ENCODE measurements around the gene DOCK9. TPM values are rescaled to one million over a fixed set of nuclear protein-coding genes. Genes with fewer than 3 reads are reported as not detected.

The DOCK9 gene
- total and polyA plus RNA-seq, 2 donors (not counting 3 experiments of a cell fraction or from before 2014, with no cell fraction given): 147 to 323 TPM

- H4K20me1 ChIP-seq (replicated peaks; ENCODE audit: control insufficient read depth, extremely low read depth, insufficient read depth, low read length): no peaks in the 10 kb centered on the region
- no peak for FAIRE-seq
- intact Hi-C loops (cut with micrococcal nuclease): no loop called here
- H3K4me1 ChIP-seq (ENCODE audit: control insufficient read depth, extremely low read depth, insufficient read depth, low read length): peaks cover 40% of the 10 kb centered on the region
- no TSS peak for BruUV-seq (replicated peaks)
- POLR2A ChIA-PET: no interaction called here
- no peaks in the 10 kb centered on the region for H3K27me3 ChIP-seq (ENCODE audit: control insufficient read depth in 2 of 2, insufficient read depth in 2 of 2, low read length in 2 of 2)
- no peaks in the 10 kb centered on the region for H3K79me2 ChIP-seq (ENCODE audit: control insufficient read depth, insufficient read depth, low read length)
- TF ChIP-seq CTCF (IDR thresholded peaks at IDR 0.05; ENCODE audit: extremely low read depth in 1 of 2, insufficient read depth in 1 of 2, low read depth in 1 of 2, low read length in 2 of 2): no peak
- no peak for TF ChIP-seq FOS (IDR thresholded peaks at IDR 0.05; ENCODE audit: borderline replicate concordance, insufficient read depth, low read length)
- TF ChIP-seq GATA2 (IDR thresholded peaks at IDR 0.05; ENCODE audit: insufficient read depth, insufficient read length, low read depth, low read length): no peak
- TF ChIP-seq MYC (IDR thresholded peaks at IDR 0.05; ENCODE audit: low read depth, low read length): no peak
- no peak for TF ChIP-seq EZH2 (IDR thresholded peaks at IDR 0.05; ENCODE audit: borderline replicate concordance, low read depth, low read length, severe bottlenecking)
- TF ChIP-seq MAX (IDR thresholded peaks at IDR 0.05; ENCODE audit: insufficient read depth, insufficient read length): no peak
- no peak for TF ChIP-seq JUN (IDR thresholded peaks at IDR 0.05; ENCODE audit: borderline replicate concordance, insufficient read depth, insufficient read length, low read depth)
- TF ChIP-seq POLR2A (IDR thresholded peaks at IDR 0.05; ENCODE audit: low read depth, low read length): no peak
- no peaks in the 10 kb centered on the region for H3K9me1 ChIP-seq (replicated peaks; ENCODE audit: control insufficient read depth, extremely low read depth, insufficient read depth, low read length)
- H3K36me3 ChIP-seq (ENCODE audit: control insufficient read depth in 2 of 2, extremely low read depth in 1 of 2, insufficient read depth in 2 of 2, low read length in 2 of 2): peaks cover 22 to 28% of the 10 kb centered on the region in 2 experiments
- H3K27ac ChIP-seq (ENCODE audit: insufficient read depth, low read depth, low read length): no peak overlapping the region
- dilution Hi-C loops (cut with MboI; ENCODE audit: extremely low pct_ligation_motif_present, low sequenced_read_pairs): no loop called here
- no peak for DNase-seq (ENCODE audit: low read depth, low spot score)
- H3K4me3 ChIP-seq (replicated peaks in 1 of 3; ENCODE audit: insufficient read depth in 1 of 3, low read depth in 1 of 3, low read length in 3 of 3): no peak overlapping the region
- CTCF ChIA-PET: interaction anchor here (1.0 to 3.8 kb wide), 4 partner anchors 12 to 145 kb away, joined by 3 to 18 read pairs (median 4); no protein-coding TSS in a partner anchor
- H3K4me2 ChIP-seq (ENCODE audit: insufficient read depth, low read length): no peak overlapping the region
- no peak overlapping the region for H2AFZ ChIP-seq (ENCODE audit: low read depth, low read length)
- no peaks in the 10 kb centered on the region for H3K9me3 ChIP-seq (replicated peaks; ENCODE audit: control insufficient read depth, insufficient read depth, low read length)
- no peak overlapping the region for H3K9ac ChIP-seq (replicated peaks; ENCODE audit: extremely low read depth, insufficient read depth, low read length)
Observed at GRCh38 chr13:98888222-98888889, 89.5 kb downstream of the DOCK9 start.

Data from endothelial cell of umbilical vein (primary cell).